Mesendoderm (in vitro differentiated cells): ENCODE data around the gene ASTL.

Experiments
- DNase-seq: peaks from one replicate; pipeline ENCODE4 v3.0.0; 2013
- H2AK5ac ChIP-seq: 2 replicates; pipeline ENCODE4 v1.6.1; 2013; ENCODE audit warnings: low read length, inconsistent platforms
- H2BK120ac ChIP-seq: 2 replicates; pipeline ENCODE4 v1.6.1; 2013; ENCODE audit warnings: low read depth, mild to moderate bottlenecking, low read length, moderate library complexity, mixed read lengths
- H2BK15ac ChIP-seq: replicated peaks from 2 replicates; pipeline ENCODE4 v1.6.1; 2013; ENCODE audit warnings: low read depth, mild to moderate bottlenecking, moderate library complexity
- H2BK5ac ChIP-seq: 2 replicates; pipeline ENCODE4 v1.6.1; 2013; ENCODE audit warnings: low read length, inconsistent platforms
- H3K18ac ChIP-seq: 2 replicates; pipeline ENCODE4 v1.6.1; 2013; ENCODE audit warnings: mild to moderate bottlenecking, low read length, mixed read lengths
- H3K23ac ChIP-seq: one replicate; pipeline ENCODE4 v1.6.1; 2013; ENCODE audit warnings: low read length
- H3K27ac ChIP-seq: 2 replicates; pipeline ENCODE4 v1.5.1; 2013; ENCODE audit warnings: low read depth, mild to moderate bottlenecking, inconsistent platforms, low read length, moderate library complexity
- H3K27me3 ChIP-seq: 2 replicates; pipeline ENCODE4 v1.6.1; 2013; ENCODE audit warnings: low read length, control low read depth, mild to moderate bottlenecking, inconsistent platforms; ENCODE audit not compliant: insufficient read depth, poor library complexity
- H3K36me3 ChIP-seq: 2 replicates; pipeline ENCODE4 v1.6.1; 2013; ENCODE audit warnings: low read length, inconsistent platforms; ENCODE audit not compliant: control insufficient read depth, insufficient read depth
- H3K4ac ChIP-seq: one replicate; pipeline ENCODE4 v1.6.1; 2013; ENCODE audit warnings: low read depth, mild to moderate bottlenecking, low read length, moderate library complexity
- H3K4me1 ChIP-seq: 2 replicates; pipeline ENCODE4 v1.6.1; 2013; ENCODE audit warnings: low read depth, low read length, inconsistent platforms; ENCODE audit not compliant: control insufficient read depth
- H3K4me2 ChIP-seq: 2 replicates; pipeline ENCODE4 v1.6.1; 2013; ENCODE audit warnings: low read length
- H3K4me3 ChIP-seq: 2 replicates; pipeline ENCODE4 v1.5.1; 2013; ENCODE audit warnings: mild to moderate bottlenecking, low read length
- H3K56ac ChIP-seq: one replicate; pipeline ENCODE4 v1.6.1; 2013; ENCODE audit warnings: low read length
- H3K79me1 ChIP-seq: 2 replicates; pipeline ENCODE4 v1.6.1; 2013; ENCODE audit warnings: low read length, inconsistent platforms
- H3K79me2 ChIP-seq: 2 replicates; pipeline ENCODE4 v1.6.1; 2013; ENCODE audit warnings: mild to moderate bottlenecking, low read length; ENCODE audit not compliant: control insufficient read depth, insufficient read depth
- H3K9ac ChIP-seq: 2 replicates; pipeline ENCODE4 v1.6.1; 2013; ENCODE audit warnings: low read length, inconsistent platforms
- H4K5ac ChIP-seq: one replicate; pipeline ENCODE4 v1.6.1; 2013; ENCODE audit warnings: low read length
- H4K8ac ChIP-seq: one replicate; pipeline ENCODE4 v1.6.1; 2013; ENCODE audit warnings: low read depth, mild to moderate bottlenecking, control low read depth, low read length, moderate library complexity
- WGBS: extraction: QIAGEN DNeasy Blood & Tissue Kit; methylation state at CpG from one replicate; pipeline ENCODE4 v1.1.7; 2013; ENCODE audit warnings: low lambda C conversion rate, missing lambda C conversion rate; ENCODE audit not compliant: insufficient coverage; ENCODE audit errors: extremely low coverage; 5-methylcytosine and 5-hydroxymethylcytosine counted together

The ASTL gene

DNA sequence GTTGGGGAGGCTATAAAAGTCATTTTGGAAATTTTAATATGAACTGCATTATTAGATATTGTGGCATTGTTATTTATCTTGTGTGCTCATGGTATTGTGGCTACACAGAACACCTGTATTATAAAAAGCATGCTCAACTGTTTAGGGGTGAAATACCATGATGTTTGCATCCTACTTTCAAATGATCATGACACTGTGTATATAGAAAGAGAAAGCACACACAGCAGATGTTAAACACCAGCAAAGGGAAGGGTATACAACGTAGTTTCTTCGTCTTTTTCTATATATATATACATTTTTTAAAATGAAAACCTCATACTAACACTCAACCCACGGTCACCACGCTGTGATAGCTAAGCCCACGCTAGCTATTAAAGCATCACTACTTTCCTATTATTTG, 43.2 kb upstream of the ASTL start:
- Histone ChIP-seq H3K27ac (no peak overlapping the region), H3K36me3 (peaks cover 10% of the 10 kb centered on the region), H2BK15ac (no peak overlapping the region), H3K23ac (no peak overlapping the region), H2AK5ac (no peak overlapping the region), H3K9ac (no peak overlapping the region), H3K4me2 (no peak overlapping the region), H3K18ac (no peak overlapping the region), H3K4ac (no peak overlapping the region), H3K79me2 (no peaks in the 10 kb centered on the region), H3K79me1 (no peaks in the 10 kb centered on the region), H3K4me3 (no peak overlapping the region), H4K8ac (no peak overlapping the region), H2BK5ac (no peak overlapping the region), H2BK120ac (no peak overlapping the region), H3K27me3 (no peaks in the 10 kb centered on the region), H4K5ac (no peak overlapping the region), H3K4me1 (no peaks in the 10 kb centered on the region), H3K56ac (no peak overlapping the region)
- WGBS: no CpG with 5 or more reads among the region's 5 CpGs
- no peak for DNase-seq

DNA sequence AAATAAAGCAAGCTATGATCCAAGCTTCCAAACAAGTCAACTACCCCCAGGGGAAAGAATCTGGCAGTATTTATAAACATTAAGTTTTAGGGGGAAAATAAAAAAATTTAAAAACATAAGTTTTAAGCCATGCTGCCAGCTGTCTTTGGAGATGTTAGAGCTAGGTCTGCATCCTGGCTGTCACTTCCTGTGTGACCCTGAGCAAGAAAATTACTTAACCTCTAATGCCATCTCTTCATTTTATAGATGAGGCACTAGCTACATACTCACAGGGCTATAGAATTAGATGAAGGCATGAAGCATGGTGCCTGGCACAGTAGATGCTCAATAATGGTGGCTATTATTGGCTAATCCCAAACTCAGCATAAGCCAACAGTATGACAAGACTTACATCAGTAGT, 42.2 kb upstream of the ASTL start:
- Histone ChIP-seq H3K4ac (no peak overlapping the region), H2BK15ac (no peak overlapping the region), H3K9ac (no peak overlapping the region), H3K27ac (no peak overlapping the region), H3K4me1 (no peaks in the 10 kb centered on the region), H3K18ac (no peak overlapping the region), H2AK5ac (no peak overlapping the region), H3K79me2 (no peaks in the 10 kb centered on the region), H3K79me1 (no peaks in the 10 kb centered on the region), H2BK5ac (no peak overlapping the region), H4K8ac (no peak overlapping the region), H3K56ac (no peak overlapping the region), H3K23ac (no peak overlapping the region), H3K36me3 (peaks cover 7% of the 10 kb centered on the region), H4K5ac (no peak overlapping the region), H3K27me3 (no peaks in the 10 kb centered on the region), H3K4me3 (no peak overlapping the region), H3K4me2 (no peak overlapping the region), H2BK120ac (no peak overlapping the region)
- no peak for DNase-seq

DNA sequence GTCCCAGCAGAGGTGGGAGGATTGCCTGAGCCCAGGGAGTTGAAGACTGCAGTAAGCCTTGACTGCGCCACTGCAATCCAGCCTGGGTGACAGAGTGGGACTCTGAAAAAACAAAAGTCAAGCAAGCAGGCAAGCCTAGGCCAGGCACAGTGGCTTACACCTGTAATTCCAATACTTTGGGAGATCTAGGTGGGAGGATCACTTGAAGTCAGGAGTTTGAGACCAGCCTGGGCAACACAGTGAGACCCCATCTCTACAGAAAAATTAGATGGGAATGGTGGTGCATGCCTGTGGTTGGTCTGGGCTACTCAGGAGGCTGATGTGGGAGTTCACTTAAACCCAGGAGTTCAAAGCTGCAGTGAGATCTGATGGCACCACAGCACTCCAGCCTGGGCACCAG, 41.7 kb upstream of the ASTL start:
- Histone ChIP-seq H3K27ac (no peak overlapping the region), H3K27me3 (no peaks in the 10 kb centered on the region), H2BK5ac (no peak overlapping the region), H3K18ac (no peak overlapping the region), H3K23ac (no peak overlapping the region), H2AK5ac (no peak overlapping the region), H2BK15ac (no peak overlapping the region), H3K4ac (no peak overlapping the region), H3K79me2 (no peaks in the 10 kb centered on the region), H3K4me2 (no peak overlapping the region), H3K79me1 (no peaks in the 10 kb centered on the region), H4K5ac (no peak overlapping the region), H3K36me3 (peaks cover 6% of the 10 kb centered on the region), H2BK120ac (no peak overlapping the region), H3K9ac (no peak overlapping the region), H4K8ac (no peak overlapping the region), H3K56ac (no peak overlapping the region), H3K4me1 (no peaks in the 10 kb centered on the region), H3K4me3 (no peak overlapping the region)
- no CpG with 5 or more reads among the region's 1 CpG for WGBS
- no peak for DNase-seq

DNA sequence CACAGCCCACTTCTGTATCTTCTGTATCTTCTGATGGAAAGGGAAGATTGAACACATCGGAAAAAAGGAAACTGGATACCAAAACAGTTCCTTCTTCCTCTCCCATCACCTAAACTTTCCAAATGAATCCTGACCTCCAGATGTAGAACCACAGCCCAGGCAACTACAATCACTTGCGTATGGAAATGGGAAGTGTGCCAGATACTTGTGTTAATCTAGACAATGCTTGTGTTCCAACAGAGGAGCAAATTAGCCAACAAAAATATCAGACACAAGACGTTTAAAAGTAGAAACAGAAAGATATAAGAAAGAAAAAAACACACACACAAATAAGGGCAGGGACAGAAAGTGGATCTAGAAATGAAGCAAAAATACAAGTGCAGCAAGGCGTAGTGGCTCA, 38.4 kb upstream of the ASTL start:
- Histone ChIP-seq H3K79me2 (no peaks in the 10 kb centered on the region), H2BK5ac (no peak overlapping the region), H3K23ac (no peak overlapping the region), H3K56ac (no peak overlapping the region), H2BK120ac (no peak overlapping the region), H3K4me1 (no peaks in the 10 kb centered on the region), H3K4me2 (no peak overlapping the region), H3K27ac (no peak overlapping the region), H4K8ac (no peak overlapping the region), H3K27me3 (no peaks in the 10 kb centered on the region), H3K9ac (no peak overlapping the region), H3K36me3 (no peaks in the 10 kb centered on the region), H3K79me1 (no peaks in the 10 kb centered on the region), H3K18ac (no peak overlapping the region), H2AK5ac (no peak overlapping the region), H2BK15ac (no peak overlapping the region), H3K4me3 (no peak overlapping the region), H4K5ac (no peak overlapping the region), H3K4ac (no peak overlapping the region)
- WGBS: no CpG with 5 or more reads among the region's 4 CpGs
- DNase-seq: no peak

DNA sequence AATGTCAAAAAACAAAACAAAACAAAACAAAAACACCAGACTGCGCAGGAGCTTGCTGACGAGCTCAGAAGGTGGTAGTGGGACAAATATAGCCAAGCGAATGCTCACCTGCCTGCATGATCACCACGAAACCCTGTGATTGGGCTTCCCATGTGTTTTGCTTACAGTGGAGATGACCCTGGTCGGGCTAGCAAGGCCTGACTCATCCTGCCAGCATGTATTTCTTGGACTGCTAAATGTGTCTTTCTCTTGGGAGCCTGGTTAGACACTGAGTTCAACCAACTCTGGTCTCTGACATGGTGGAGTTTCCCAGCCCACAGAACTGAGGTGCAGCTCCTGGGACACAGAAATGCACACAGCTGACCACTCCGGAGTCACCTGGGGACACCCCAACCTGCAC, 37.6 kb upstream of the ASTL start:
- DNase-seq: no peak
- no peak overlapping the region for H3K27ac ChIP-seq
- H3K9ac ChIP-seq: no peak overlapping the region
- no peak overlapping the region for H4K5ac ChIP-seq
- H2BK15ac ChIP-seq: no peak overlapping the region
- H2BK120ac ChIP-seq: no peak overlapping the region
- no CpG with 5 or more reads among the region's 6 CpGs for WGBS
- H3K27me3 ChIP-seq: no peaks in the 10 kb centered on the region
- no peak overlapping the region for H2BK5ac ChIP-seq
- no peak overlapping the region for H3K4me3 ChIP-seq
- H3K23ac ChIP-seq: no peak overlapping the region
- H4K8ac ChIP-seq: no peak overlapping the region
- no peak overlapping the region for H3K4me2 ChIP-seq
- no peaks in the 10 kb centered on the region for H3K79me2 ChIP-seq
- H3K79me1 ChIP-seq: no peaks in the 10 kb centered on the region
- H2AK5ac ChIP-seq: no peak overlapping the region
- H3K4ac ChIP-seq: no peak overlapping the region
- H3K18ac ChIP-seq: no peak overlapping the region
- H3K4me1 ChIP-seq: no peaks in the 10 kb centered on the region
- no peaks in the 10 kb centered on the region for H3K36me3 ChIP-seq
- no peak overlapping the region for H3K56ac ChIP-seq

DNA sequence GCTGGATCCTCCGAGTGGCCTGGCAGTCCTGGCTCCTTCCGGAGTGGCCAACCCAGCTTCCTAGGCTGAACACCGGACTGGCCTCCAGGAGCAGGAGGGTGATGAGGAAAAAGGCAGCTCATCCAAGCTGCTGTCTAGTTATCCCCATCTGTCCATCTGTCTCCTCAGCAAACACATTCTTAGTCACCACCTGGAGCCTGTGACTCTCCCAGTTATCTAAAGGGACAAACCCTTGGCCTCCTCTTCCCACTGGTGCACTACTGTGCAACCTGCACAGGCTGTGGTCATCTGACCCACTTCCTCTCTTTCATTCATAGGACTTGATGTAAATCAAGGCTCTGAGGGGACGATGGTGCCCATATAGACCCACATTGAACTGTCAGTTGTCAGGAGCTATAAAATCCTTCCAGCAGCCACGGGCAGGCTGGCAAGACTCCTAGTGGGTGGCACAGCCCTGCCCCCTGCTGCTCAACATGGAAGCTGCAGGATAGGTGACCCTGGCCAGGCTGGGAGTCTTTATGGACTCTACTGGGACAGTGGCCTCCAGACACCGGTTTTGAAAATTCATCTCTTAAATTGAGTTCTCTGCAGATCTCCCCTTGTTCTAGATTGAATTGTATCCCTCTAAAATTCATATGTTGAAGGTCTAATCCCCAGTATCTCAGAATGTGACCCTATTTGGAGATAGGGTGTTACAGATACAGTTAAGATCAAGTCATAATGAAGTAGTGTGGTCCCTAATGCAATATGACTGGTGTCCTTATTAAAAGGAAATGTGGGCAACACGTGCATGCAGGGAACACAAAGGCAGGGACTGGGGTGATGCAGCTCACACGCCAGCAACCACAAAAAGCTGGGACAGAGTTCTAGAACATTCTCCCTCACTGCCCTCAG, 36.2 kb upstream of the ASTL start:
- no CpG with 5 or more reads among the region's 8 CpGs for WGBS

More for the DNA sequence above, 36.2 kb upstream of the ASTL start:
- Histone ChIP-seq H3K4me2 (no peak overlapping the region), H2BK15ac (no peak overlapping the region), H2BK5ac (no peak overlapping the region), H3K23ac (no peak overlapping the region), H3K4me1 (no peaks in the 10 kb centered on the region), H2AK5ac (no peak overlapping the region), H3K79me2 (no peaks in the 10 kb centered on the region), H3K18ac (no peak overlapping the region), H3K56ac (no peak overlapping the region), H3K27me3 (no peaks in the 10 kb centered on the region), H3K4ac (no peak overlapping the region), H4K5ac (no peak overlapping the region), H2BK120ac (no peak overlapping the region), H3K9ac (no peak overlapping the region), H3K4me3 (no peak overlapping the region), H3K27ac (no peak overlapping the region), H4K8ac (no peak overlapping the region), H3K36me3 (no peaks in the 10 kb centered on the region), H3K79me1 (no peaks in the 10 kb centered on the region)
- DNase-seq: peak; percentile 70
